HEK293 (cell line): ENCODE measurements around the gene MYOM3.
A peak's percentile ranks its signal among the peaks of the same experiment; 100 is the strongest.

Experiments
- CTCF ChIA-PET: fragments of 350-600 bp; formaldehyde crosslinking; extraction: SDS; loops from one replicate; lab custom pipeline; 2021; ENCODE audit warnings: antibody characterized with exemption; lab: Yijun Ruan, JAX
- POLR2A ChIA-PET: fragments of 300-600 bp; formaldehyde crosslinking; extraction: SDS; loops from one replicate; lab custom pipeline; 2020; ENCODE audit warnings: antibody characterized with exemption, inconsistent platforms; lab: Yijun Ruan, JAX
- H3K27ac ChIP-seq: fragments of 200-500 bp; sonication (Bioruptor generic); 2 replicates; pipeline ENCODE4 v1.5.1; 2014; ENCODE audit warnings: low read depth, low read length, control low read depth, inconsistent platforms; ENCODE audit errors: extremely low read depth
- H3K36me3 ChIP-seq, 2 experiments: fragments of 200-500 bp in 1 of 2; sonication (Bioruptor generic) in 1 of 2; 1 replicate in 1 of 2; 2 replicates in 1 of 2; pipeline ENCODE4 v1.5.1; 2014 to 2017; ENCODE audit warnings: inconsistent platforms in 2 of 2, low read length in 2 of 2; ENCODE audit not compliant: control insufficient read depth in 2 of 2, insufficient read depth in 1 of 2
- H3K4me1 ChIP-seq: fragments of 200-500 bp; sonication (Bioruptor generic); 2 replicates; pipeline ENCODE4 v1.5.1; 2014; ENCODE audit warnings: mild to moderate bottlenecking, low read length, inconsistent platforms; ENCODE audit not compliant: control insufficient read depth, insufficient read depth
- H3K4me3 ChIP-seq: 2 replicates; pipeline ENCODE4 v1.5.1; 2011; ENCODE audit warnings: low read depth, mild to moderate bottlenecking, control low read depth, low read length, moderate library complexity
- H3K9me3 ChIP-seq: fragments of 200-500 bp; sonication (Bioruptor generic); 2 replicates; pipeline ENCODE4 v1.5.1; 2014; ENCODE audit warnings: low read depth, low read length, inconsistent platforms; ENCODE audit not compliant: control insufficient read depth, insufficient read depth
- GLI2 ChIP-seq: fragments of 450-650 bp; formaldehyde crosslinking; IDR thresholded peaks from 2 replicates; pipeline ENCODE4; 2017; ENCODE audit warnings: missing biosample characterization, missing genetic modification characterization, low read depth, borderline replicate concordance
- OSR2 ChIP-seq: fragments of 450-650 bp; formaldehyde crosslinking; IDR thresholded peaks from 2 replicates; pipeline ENCODE4 v1.5.1; 2016; ENCODE audit warnings: missing biosample characterization, missing genetic modification characterization
- ZBTB21 ChIP-seq: fragments of 450-650 bp; formaldehyde crosslinking; IDR thresholded peaks from 2 replicates; pipeline ENCODE4 v1.5.1; 2017; ENCODE audit warnings: missing biosample characterization, missing genetic modification characterization
- ZNF248 ChIP-seq: fragments of 450-650 bp; formaldehyde crosslinking; IDR thresholded peaks from 2 replicates; pipeline ENCODE4 v1.5.1; 2017; ENCODE audit warnings: missing biosample characterization, missing genetic modification characterization
- ZNF311 ChIP-seq: fragments of 450-650 bp; formaldehyde crosslinking; IDR thresholded peaks from 2 replicates; pipeline ENCODE4 v1.5.1; 2017; ENCODE audit warnings: missing biosample characterization, missing genetic modification characterization, borderline replicate concordance
- ZNF514 ChIP-seq: fragments of 450-650 bp; formaldehyde crosslinking; IDR thresholded peaks from 2 replicates; pipeline ENCODE4 v1.5.1; 2016; ENCODE audit warnings: missing biosample characterization, missing genetic modification characterization
- ZNF558 ChIP-seq: fragments of 450-650 bp; formaldehyde crosslinking; IDR thresholded peaks from 2 replicates; pipeline ENCODE4 v1.5.1; 2016; ENCODE audit warnings: missing biosample characterization, missing genetic modification characterization
- TF ChIP-seq, protein P1 (sequence below): fragments of 450-650 bp; formaldehyde crosslinking; conservative IDR thresholded peaks from 2 replicates; pipeline ENCODE4 v1.5.1; 2016; ENCODE audit warnings: low read depth, missing biosample characterization, missing genetic modification characterization
- TF ChIP-seq, protein P2 (sequence below): fragments of 450-650 bp; formaldehyde crosslinking; IDR thresholded peaks from 2 replicates; pipeline ENCODE4 v1.5.1; 2016; ENCODE audit warnings: missing biosample characterization, missing genetic modification characterization
- TF ChIP-seq, protein P3 (sequence below): fragments of 450-650 bp; formaldehyde crosslinking; IDR thresholded peaks from 2 replicates; pipeline ENCODE4 v1.5.1; 2017; ENCODE audit warnings: missing biosample characterization, missing genetic modification characterization
- TF ChIP-seq, protein P4 (sequence below): fragments of 450-650 bp; formaldehyde crosslinking; IDR thresholded peaks from 2 replicates; pipeline ENCODE4 v1.5.1; 2016; ENCODE audit warnings: missing biosample characterization, missing genetic modification characterization

The MYOM3 gene

DNA sequence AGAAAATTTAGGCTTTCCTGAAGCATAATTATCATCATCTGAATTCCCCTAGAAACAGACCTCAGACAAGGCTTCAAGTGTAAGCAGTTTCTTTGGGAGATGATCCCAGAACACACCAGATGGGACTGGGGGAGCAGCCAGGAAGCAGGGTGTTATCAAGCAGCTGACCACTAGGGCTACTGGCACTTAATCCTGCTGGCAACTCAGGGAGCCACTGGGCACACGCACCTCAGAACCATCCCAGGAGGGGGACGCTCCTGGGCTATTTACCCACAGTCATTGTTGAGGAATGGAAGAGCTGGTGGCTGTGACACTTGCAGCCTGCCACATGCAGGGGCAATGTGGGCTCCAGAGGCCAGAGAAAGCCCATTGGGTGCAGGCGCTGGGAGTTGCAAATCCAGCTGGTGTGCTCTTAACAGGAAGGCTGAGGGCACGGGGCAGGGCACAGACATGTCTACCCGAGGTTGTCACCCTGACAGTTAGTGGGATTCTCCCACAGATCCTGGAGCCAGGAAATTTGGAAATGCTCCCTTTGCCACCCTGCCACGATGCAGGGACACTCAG, 46.1 kb upstream of the MYOM3 start:
- POLR2A ChIA-PET, result no interaction called here
- H3K4me3 ChIP-seq, result no peak overlapping the region
- no peaks in the 10 kb centered on the region for H3K9me3 ChIP-seq
- no peak overlapping the region for H3K27ac ChIP-seq
- H3K36me3 ChIP-seq, result peaks cover 6 to 75% of the 10 kb centered on the region in 2 experiments; a peak in 2 of 3 replicates
- CTCF ChIA-PET, result interaction anchor here (0.6 to 2.0 kb wide), 2 partner anchors 8 to 202 kb away, joined by 3 to 9 read pairs; no protein-coding TSS in a partner anchor
- TF ChIP-seq ZNF311, result no peak
- TF ChIP-seq OSR2 (tag by site-specific recombination), result no peak
- TF ChIP-seq, protein P1, sequence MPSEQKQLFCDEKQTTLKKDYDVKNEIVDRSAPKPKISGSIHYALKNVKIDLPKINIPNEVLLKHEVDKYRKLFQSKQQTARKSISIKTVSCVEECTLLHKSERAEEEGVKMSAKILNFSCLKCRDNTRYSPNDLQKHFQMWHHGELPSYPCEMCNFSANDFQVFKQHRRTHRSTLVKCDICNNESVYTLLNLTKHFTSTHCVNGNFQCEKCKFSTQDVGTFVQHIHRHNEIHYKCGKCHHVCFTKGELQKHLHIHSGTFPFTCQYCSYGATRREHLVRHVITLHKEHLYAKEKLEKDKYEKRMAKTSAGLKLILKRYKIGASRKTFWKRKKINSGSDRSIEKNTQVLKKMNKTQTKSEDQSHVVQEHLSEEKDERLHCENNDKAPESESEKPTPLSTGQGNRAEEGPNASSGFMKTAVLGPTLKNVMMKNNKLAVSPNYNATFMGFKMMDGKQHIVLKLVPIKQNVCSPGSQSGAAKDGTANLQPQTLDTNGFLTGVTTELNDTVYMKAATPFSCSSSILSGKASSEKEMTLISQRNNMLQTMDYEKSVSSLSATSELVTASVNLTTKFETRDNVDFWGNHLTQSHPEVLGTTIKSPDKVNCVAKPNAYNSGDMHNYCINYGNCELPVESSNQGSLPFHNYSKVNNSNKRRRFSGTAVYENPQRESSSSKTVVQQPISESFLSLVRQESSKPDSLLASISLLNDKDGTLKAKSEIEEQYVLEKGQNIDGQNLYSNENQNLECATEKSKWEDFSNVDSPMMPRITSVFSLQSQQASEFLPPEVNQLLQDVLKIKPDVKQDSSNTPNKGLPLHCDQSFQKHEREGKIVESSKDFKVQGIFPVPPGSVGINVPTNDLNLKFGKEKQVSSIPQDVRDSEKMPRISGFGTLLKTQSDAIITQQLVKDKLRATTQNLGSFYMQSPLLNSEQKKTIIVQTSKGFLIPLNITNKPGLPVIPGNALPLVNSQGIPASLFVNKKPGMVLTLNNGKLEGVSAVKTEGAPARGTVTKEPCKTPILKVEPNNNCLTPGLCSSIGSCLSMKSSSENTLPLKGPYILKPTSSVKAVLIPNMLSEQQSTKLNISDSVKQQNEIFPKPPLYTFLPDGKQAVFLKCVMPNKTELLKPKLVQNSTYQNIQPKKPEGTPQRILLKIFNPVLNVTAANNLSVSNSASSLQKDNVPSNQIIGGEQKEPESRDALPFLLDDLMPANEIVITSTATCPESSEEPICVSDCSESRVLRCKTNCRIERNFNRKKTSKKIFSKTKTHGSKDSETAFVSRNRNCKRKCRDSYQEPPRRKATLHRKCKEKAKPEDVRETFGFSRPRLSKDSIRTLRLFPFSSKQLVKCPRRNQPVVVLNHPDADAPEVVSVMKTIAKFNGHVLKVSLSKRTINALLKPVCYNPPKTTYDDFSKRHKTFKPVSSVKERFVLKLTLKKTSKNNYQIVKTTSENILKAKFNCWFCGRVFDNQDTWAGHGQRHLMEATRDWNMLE (tag by site-specific recombination), result no peak
- no peak for TF ChIP-seq GLI2 (tag by site-specific recombination)
- no peak for TF ChIP-seq ZNF558 (tag by site-specific recombination)
- TF ChIP-seq, protein P2, sequence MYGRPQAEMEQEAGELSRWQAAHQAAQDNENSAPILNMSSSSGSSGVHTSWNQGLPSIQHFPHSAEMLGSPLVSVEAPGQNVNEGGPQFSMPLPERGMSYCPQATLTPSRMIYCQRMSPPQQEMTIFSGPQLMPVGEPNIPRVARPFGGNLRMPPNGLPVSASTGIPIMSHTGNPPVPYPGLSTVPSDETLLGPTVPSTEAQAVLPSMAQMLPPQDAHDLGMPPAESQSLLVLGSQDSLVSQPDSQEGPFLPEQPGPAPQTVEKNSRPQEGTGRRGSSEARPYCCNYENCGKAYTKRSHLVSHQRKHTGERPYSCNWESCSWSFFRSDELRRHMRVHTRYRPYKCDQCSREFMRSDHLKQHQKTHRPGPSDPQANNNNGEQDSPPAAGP (tag by site-specific recombination), result no peak
- no peak for TF ChIP-seq ZNF248 (tag by site-specific recombination)
- TF ChIP-seq, protein P3, sequence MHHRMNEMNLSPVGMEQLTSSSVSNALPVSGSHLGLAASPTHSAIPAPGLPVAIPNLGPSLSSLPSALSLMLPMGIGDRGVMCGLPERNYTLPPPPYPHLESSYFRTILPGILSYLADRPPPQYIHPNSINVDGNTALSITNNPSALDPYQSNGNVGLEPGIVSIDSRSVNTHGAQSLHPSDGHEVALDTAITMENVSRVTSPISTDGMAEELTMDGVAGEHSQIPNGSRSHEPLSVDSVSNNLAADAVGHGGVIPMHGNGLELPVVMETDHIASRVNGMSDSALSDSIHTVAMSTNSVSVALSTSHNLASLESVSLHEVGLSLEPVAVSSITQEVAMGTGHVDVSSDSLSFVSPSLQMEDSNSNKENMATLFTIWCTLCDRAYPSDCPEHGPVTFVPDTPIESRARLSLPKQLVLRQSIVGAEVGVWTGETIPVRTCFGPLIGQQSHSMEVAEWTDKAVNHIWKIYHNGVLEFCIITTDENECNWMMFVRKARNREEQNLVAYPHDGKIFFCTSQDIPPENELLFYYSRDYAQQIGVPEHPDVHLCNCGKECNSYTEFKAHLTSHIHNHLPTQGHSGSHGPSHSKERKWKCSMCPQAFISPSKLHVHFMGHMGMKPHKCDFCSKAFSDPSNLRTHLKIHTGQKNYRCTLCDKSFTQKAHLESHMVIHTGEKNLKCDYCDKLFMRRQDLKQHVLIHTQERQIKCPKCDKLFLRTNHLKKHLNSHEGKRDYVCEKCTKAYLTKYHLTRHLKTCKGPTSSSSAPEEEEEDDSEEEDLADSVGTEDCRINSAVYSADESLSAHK, result peak; percentile 45; the same call in 1 of the 2 replicates
- TF ChIP-seq, all 188 proteins: peak for 1
- no peaks in the 10 kb centered on the region for H3K4me1 ChIP-seq

DNA sequence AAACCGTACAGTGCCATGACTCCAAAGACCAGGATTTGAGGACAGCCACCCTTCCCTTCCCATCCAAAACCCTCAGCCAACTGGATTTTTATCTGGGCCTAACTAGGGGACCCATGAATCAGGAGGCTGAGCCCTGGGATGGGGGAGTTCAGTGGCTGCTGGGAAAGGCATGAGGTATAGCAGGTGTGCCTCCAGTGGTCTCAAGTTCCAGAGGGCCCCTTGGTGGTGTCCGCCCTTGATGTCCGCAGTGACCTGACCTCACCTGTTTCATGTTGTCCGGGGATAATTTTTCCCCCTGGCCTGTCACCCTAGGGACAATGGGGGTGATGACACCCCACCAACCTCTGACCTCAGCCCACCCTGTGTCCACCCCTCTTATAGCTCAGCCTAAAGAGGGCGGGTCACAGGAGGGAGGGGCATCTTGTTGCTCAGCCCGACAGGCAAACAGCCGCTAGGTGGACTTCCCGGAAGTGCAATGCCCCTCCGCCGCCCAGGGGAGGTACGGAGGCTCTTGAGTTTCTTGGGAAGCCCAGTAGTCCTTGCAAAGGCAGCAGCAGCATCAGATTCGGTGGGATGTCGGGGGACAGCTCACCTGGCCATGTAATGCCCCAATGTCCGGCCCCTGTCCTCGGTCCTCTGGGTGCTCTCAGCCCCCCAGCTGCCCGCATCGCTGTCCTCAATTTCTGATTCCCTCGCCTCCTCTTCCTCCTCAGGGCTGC, 44.8 kb upstream of the MYOM3 start:
- POLR2A ChIA-PET, result no interaction called here
- H3K36me3 ChIP-seq, result peaks cover 6 to 69% of the 10 kb centered on the region in 2 experiments; a peak in 2 of 3 replicates
- no peaks in the 10 kb centered on the region for H3K9me3 ChIP-seq
- CTCF ChIA-PET, result interaction anchor here (1.1 to 4.2 kb wide), 2 partner anchors 9 to 235 kb away, joined by 3 to 33 read pairs; no protein-coding TSS in a partner anchor
- TF ChIP-seq ZBTB21, result no peak
- TF ChIP-seq ZNF514 (tag by site-specific recombination), result no peak
- TF ChIP-seq, protein P4, sequence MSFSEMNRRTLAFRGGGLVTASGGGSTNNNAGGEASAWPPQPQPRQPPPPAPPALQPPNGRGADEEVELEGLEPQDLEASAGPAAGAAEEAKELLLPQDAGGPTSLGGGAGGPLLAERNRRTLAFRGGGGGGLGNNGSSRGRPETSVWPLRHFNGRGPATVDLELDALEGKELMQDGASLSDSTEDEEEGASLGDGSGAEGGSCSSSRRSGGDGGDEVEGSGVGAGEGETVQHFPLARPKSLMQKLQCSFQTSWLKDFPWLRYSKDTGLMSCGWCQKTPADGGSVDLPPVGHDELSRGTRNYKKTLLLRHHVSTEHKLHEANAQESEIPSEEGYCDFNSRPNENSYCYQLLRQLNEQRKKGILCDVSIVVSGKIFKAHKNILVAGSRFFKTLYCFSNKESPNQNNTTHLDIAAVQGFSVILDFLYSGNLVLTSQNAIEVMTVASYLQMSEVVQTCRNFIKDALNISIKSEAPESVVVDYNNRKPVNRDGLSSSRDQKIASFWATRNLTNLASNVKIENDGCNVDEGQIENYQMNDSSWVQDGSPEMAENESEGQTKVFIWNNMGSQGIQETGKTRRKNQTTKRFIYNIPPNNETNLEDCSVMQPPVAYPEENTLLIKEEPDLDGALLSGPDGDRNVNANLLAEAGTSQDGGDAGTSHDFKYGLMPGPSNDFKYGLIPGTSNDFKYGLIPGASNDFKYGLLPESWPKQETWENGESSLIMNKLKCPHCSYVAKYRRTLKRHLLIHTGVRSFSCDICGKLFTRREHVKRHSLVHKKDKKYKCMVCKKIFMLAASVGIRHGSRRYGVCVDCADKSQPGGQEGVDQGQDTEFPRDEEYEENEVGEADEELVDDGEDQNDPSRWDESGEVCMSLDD (tag by site-specific recombination), result no peak
- TF ChIP-seq, all 188 proteins: peak for 0
- H3K27ac ChIP-seq, result no peak overlapping the region
- no peaks in the 10 kb centered on the region for H3K4me1 ChIP-seq
- no peak overlapping the region for H3K4me3 ChIP-seq
